ENCODE results near the gene ARHGAP24. TPM values are rescaled to one million over a fixed set of nuclear protein-coding genes. Genes with fewer than 3 reads are reported as not detected.

Gene ARHGAP24
- total and polyA plus RNA-seq, 2 of the 13 experiments (the other 11 are each of a cell fraction or from before 2014, with no cell fraction given), result 0.07 to 0.55 TPM

GRCh38 chr4:85784947-85785346, 310.0 kb downstream of the ARHGAP24 start:
- in situ Hi-C loops (cut with HindIII; ENCODE audit: extremely low pct_ligation_motif_present, low pct_unique_long_range_greater_than_20kb), result no loop called here
- DNase-seq (ENCODE audit: low spot score), result no peak
- POLR2A ChIA-PET, result no interaction called here
- CTCF ChIA-PET (ENCODE audit: low intra/inter-chr PET ratio, low total read pairs), result no interaction called here
- Histone ChIP-seq H3K4me1 (ENCODE audit: insufficient read depth, low read length) (no peaks in the 10 kb centered on the region), H3K27me3 (ENCODE audit: control insufficient read depth in 1 of 2, insufficient read depth in 2 of 2, low read length in 2 of 2) (no peaks in the 10 kb centered on the region), H3K9me3 (ENCODE audit: low read length) (no peaks in the 10 kb centered on the region), H3K4me2 (ENCODE audit: low read depth, low read length) (no peak overlapping the region), H2AFZ (ENCODE audit: low read length) (no peak overlapping the region), H3K79me2 (ENCODE audit: insufficient read depth, low read length) (no peaks in the 10 kb centered on the region), H4K20me1 (ENCODE audit: insufficient read depth, low read length) (no peaks in the 10 kb centered on the region), H3K4me3 (replicated peaks in 1 of 3; ENCODE audit: insufficient read depth in 1 of 3, low read depth in 2 of 3, low read length in 3 of 3) (no peak overlapping the region), H3K36me3 (replicated peaks in 1 of 2; ENCODE audit: control insufficient read depth in 1 of 2, insufficient read depth in 2 of 2, low read length in 2 of 2) (no peaks in the 10 kb centered on the region), H3K9ac (ENCODE audit: insufficient read depth, low read depth, low read length) (no peak overlapping the region), H3K27ac (ENCODE audit: extremely low read length, insufficient read depth, low read length) (no peak overlapping the region)
- ATAC-seq, result no peak
- no peak for FAIRE-seq
- WGBS (ENCODE audit: low lambda C conversion rate), result 0% methylated on average over 1 of the region's 1 CpG
- no peak for TF ChIP-seq CSRNP2 (CRISPR knock-in tag; conservative IDR thresholded peaks at IDR 0.05; ENCODE audit: low read depth)
- TF ChIP-seq ZNF598 (CRISPR knock-in tag; IDR thresholded peaks at IDR 0.05; ENCODE audit: borderline replicate concordance), result no peak
- TF ChIP-seq TOE1 (CRISPR knock-in tag; IDR thresholded peaks at IDR 0.05), result no peak
- TF ChIP-seq KAT7 (CRISPR knock-in tag; IDR thresholded peaks at IDR 0.05; ENCODE audit: borderline replicate concordance), result no peak
- no TSS peak for BruUV-seq (replicated peaks)
- intact Hi-C loops (cut with micrococcal nuclease; ENCODE audit: unreplicated experiment), result loop anchor here (10.0 kb wide), 1 partner anchor 430 kb away; no protein-coding TSS in a partner anchor

GRCh38 chr4:85787133-85787532, 312.2 kb downstream of the ARHGAP24 start:
- no peaks in the 10 kb centered on the region for H3K79me2 ChIP-seq (ENCODE audit: insufficient read depth, low read length)
- intact Hi-C loops (cut with micrococcal nuclease; ENCODE audit: unreplicated experiment) (loop anchor here (10.0 kb wide), 1 partner anchor 428 kb away; no protein-coding TSS in a partner anchor), in situ Hi-C loops (cut with HindIII; ENCODE audit: extremely low pct_ligation_motif_present, low pct_unique_long_range_greater_than_20kb) (no loop called here)
- H2AFZ ChIP-seq (ENCODE audit: low read length), result no peak overlapping the region
- H3K4me2 ChIP-seq (ENCODE audit: low read depth, low read length), result no peak overlapping the region
- H3K9me3 ChIP-seq (ENCODE audit: low read length), result no peaks in the 10 kb centered on the region
- H3K27me3 ChIP-seq (ENCODE audit: control insufficient read depth in 1 of 2, insufficient read depth in 2 of 2, low read length in 2 of 2), result no peaks in the 10 kb centered on the region
- no peak for FAIRE-seq
- no peak overlapping the region for H3K27ac ChIP-seq (ENCODE audit: extremely low read length, insufficient read depth, low read length)
- BruUV-seq (replicated peaks), result no TSS peak
- WGBS (ENCODE audit: low lambda C conversion rate), result 68% methylated on average over 3 of the region's 3 CpGs
- POLR2A ChIA-PET, result no interaction called here
- H3K4me3 ChIP-seq (replicated peaks in 1 of 3; ENCODE audit: insufficient read depth in 1 of 3, low read depth in 2 of 3, low read length in 3 of 3), result no peak overlapping the region
- no peaks in the 10 kb centered on the region for H3K36me3 ChIP-seq (replicated peaks in 1 of 2; ENCODE audit: control insufficient read depth in 1 of 2, insufficient read depth in 2 of 2, low read length in 2 of 2)
- no peak for DNase-seq (ENCODE audit: low spot score)
- CTCF ChIA-PET (ENCODE audit: low intra/inter-chr PET ratio, low total read pairs), result no interaction called here
- ATAC-seq, result no peak
- H3K9ac ChIP-seq (ENCODE audit: insufficient read depth, low read depth, low read length), result no peak overlapping the region
- no peaks in the 10 kb centered on the region for H4K20me1 ChIP-seq (ENCODE audit: insufficient read depth, low read length)
- no peaks in the 10 kb centered on the region for H3K4me1 ChIP-seq (ENCODE audit: insufficient read depth, low read length)
- no peak for TF ChIP-seq SKI (IDR thresholded peaks at IDR 0.05; ENCODE audit: partially characterized antibody)
- no peak for TF ChIP-seq THYN1 (CRISPR knock-in tag; IDR thresholded peaks at IDR 0.05; ENCODE audit: borderline replicate concordance, low read depth)
- no peak for TF ChIP-seq ZNF317 (CRISPR knock-in tag; IDR thresholded peaks at IDR 0.05)
- TF ChIP-seq ZNF468 (CRISPR knock-in tag; IDR thresholded peaks at IDR 0.05), result no peak
- TF ChIP-seq ZFP36L1 (CRISPR knock-in tag; IDR thresholded peaks at IDR 0.05), result no peak
- TF ChIP-seq PPARG (CRISPR knock-in tag; conservative IDR thresholded peaks at IDR 0.05), result no peak
- no peak for TF ChIP-seq ISX (CRISPR knock-in tag; conservative IDR thresholded peaks at IDR 0.05)
- TF ChIP-seq ZBTB42 (CRISPR knock-in tag; IDR thresholded peaks at IDR 0.05), result no peak
- TF ChIP-seq ZBTB10 (CRISPR knock-in tag; IDR thresholded peaks at IDR 0.05; ENCODE audit: borderline replicate concordance), result no peak
- no peak for TF ChIP-seq MED8 (CRISPR knock-in tag; IDR thresholded peaks at IDR 0.05; ENCODE audit: insufficient replicate concordance)
- no peak for TF ChIP-seq ZNF740 (CRISPR knock-in tag; IDR thresholded peaks at IDR 0.05)

All from HepG2 (cell line).